GM18505 (cell line): Measurements from ENCODE around the gene CCDC34.

ENCODE experiments used
- ATAC-seq: cut with Tn5 transposase; IDR thresholded peaks from one replicate; pipeline ENCODE4 v1.9.1; 2021; ENCODE audit not compliant: unreplicated experiment
- POLR2A ChIP-seq: IDR thresholded peaks from 4 replicates; pipeline ENCODE4 v1.6.1; 2011; ENCODE audit warnings: borderline replicate concordance; ENCODE audit not compliant: insufficient read depth, insufficient read length; ENCODE audit errors: extremely low read depth

Gene CCDC34

GRCh38 chr11:27401280-27401832 lies 38.3 kb upstream of the CCDC34 start:
- ATAC-seq = no peak
- no peak for TF ChIP-seq POLR2A

- ATAC-seq = no peak
- no peak for TF ChIP-seq POLR2A
These were observed 35.4 kb upstream of the CCDC34 start for GRCh38 chr11:27398400-27398770.

- TF ChIP-seq POLR2A = no peak
- ATAC-seq = no peak
These were observed 34.8 kb upstream of the CCDC34 start for GRCh38 chr11:27397624-27398399.

- ATAC-seq = no peak
- TF ChIP-seq POLR2A = no peak
These were observed 33.3 kb upstream of the CCDC34 start for GRCh38 chr11:27396259-27396839.

DNA sequence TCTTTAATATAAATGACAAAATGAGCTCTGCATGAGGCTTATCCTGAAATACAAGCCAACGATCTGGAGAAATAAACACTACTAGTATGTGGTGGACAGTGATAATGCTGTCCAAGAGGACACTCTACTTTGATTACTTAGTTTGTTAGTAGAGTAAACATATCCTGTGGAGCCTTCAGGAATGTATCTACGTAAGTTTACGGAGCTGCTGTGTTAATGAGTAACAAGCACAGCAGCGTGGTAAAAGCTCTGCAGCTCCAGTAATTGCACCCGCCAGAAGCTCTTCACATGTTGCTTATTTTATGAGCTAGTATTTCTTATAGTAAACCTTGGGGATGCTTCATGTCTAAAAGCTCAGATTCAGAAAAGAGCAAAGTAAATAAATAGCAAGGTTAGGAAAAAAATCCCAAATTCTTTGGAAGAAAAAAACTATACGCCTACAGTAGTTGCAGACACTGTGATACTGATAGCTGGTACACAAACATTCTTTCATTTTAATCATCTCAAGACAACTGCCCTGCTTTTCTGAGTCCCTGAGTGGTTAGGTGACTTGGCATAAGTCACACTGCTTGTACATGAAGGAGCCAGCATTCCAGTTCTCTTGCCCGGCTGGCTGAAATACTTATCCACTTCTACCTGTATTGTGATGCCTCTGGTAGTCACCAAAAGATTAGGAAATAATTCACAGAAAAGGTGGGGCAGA lies 32.7 kb upstream of the CCDC34 start:
- TF ChIP-seq POLR2A = no peak
- ATAC-seq = no peak

GRCh38 chr11:27394781-27395228 lies 31.8 kb upstream of the CCDC34 start:
- ATAC-seq = no peak
- TF ChIP-seq POLR2A = no peak

DNA sequence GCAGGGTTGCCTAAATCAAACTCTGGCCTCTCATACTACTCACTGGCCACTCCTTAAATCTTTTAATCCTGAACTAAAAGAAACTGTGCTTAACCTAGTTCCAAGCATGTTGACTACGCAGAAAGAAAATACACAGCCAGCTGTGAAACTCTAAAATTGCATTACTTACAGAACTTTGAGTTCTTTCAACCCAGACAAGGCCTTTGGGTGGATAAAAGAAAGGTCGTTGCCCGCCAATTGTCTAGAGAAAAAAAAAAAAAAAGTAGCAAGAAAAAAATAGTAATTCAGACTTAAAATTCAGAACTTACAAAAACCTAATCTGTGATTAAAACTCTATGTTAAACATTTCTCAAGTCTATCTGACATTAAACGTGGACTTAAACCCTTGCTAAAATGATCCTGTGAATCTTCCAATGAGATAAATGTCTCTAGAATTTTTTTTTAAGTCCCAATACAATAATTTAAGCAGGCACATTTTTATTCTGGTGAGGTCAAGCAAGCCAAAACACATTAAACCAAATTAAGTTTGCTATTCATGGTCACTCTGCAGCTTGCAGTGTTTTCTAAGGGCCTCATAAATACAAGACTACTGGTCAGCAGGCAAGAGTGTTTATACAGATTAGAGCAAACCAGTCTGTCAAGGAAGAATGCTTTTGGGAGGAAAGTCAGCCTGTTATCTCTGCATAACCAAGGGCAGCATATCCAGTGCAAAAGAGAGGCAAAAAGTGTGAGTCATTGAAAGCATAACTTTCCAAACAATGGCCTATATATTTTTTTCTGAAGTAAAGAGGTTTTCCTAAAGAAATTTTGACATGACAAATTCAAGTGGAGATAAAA lies 29.5 kb upstream of the CCDC34 start:
- TF ChIP-seq POLR2A = no peak
- ATAC-seq = no peak

DNA sequence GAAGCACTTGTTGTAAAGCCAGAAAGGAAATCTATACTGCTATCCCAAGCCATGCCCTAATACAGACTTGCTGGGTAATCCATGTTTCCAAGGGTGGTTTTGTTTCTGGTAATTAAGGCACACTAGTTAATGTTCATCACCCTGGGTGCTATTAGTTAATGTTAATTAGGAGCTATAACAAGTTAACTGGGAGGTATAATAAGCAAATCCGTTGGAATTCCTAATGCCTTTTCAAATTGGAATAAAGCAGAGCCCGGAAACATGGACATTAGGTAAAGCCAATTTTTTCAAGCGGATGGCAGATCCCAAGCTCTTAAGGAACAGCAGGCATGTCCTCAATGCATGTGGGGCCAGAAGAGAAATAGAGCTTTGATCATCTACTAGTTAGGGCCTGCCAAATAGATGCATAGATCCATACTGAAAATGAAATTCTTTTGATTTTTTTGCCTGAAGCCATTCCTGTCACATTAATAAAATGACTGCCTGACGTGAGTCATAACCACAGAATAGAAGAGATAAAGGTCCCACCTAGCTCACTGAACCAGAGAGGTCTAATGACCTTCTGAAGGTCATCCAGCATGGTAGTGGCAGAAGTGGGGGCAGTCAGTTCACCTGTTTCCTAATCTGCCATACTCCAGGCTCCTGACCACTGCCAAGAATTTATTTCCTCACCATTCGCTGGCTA lies 28.5 kb upstream of the CCDC34 start:
- TF ChIP-seq POLR2A = no peak

GRCh38 chr11:27390318-27391295 lies 27.6 kb upstream of the CCDC34 start:
- ATAC-seq = no peak

More for the DNA sequence above, 28.5 kb upstream of the CCDC34 start:
- ATAC-seq = no peak

DNA sequence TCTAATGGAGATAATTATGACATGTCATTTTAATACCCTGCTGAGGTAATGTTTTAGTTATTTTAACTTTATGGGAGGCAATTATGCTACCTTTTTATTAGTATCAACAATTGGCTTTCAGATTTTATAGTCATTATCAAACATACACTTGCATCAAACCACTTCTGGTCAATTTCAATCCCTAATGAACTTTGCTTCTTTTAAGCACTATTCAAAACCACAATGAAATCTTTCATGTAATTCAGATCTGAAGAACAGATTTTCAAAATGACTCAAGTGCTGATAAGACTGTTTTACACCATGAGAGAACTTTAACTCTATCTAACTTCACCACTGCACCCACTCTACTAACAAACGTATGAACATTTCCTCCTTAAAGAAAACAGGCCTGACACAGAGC lies 25.9 kb upstream of the CCDC34 start:
- TF ChIP-seq POLR2A = no peak
- ATAC-seq = no peak

More at GRCh38 chr11:27390318-27391295, 27.6 kb upstream of the CCDC34 start:
- TF ChIP-seq POLR2A = no peak

GRCh38 chr11:27388001-27388400 lies 25.0 kb upstream of the CCDC34 start:
- no peak for ATAC-seq
- no peak for TF ChIP-seq POLR2A
